Skeletal muscle satellite cell (primary cell): ENCODE data around the gene TFDP2.
"Not testable (repeated sequence)": the region's sequence is repeated elsewhere in the genome, so short reads cannot be mapped to it uniquely, and the experiment has no call there.

Experiments
- H3K27me3 ChIP-seq: 2 replicates; pipeline ENCODE4 v1.7.0; 2013; ENCODE audit warnings: low read length; ENCODE audit not compliant: control insufficient read depth, insufficient read depth
- H3K36me3 ChIP-seq: 2 replicates; pipeline ENCODE4 v1.7.0; 2013; ENCODE audit warnings: mild to moderate bottlenecking, control low read depth, low read length; ENCODE audit not compliant: insufficient read depth
- H3K4me1 ChIP-seq: 2 replicates; pipeline ENCODE4 v1.7.0; 2013; ENCODE audit warnings: low read length; ENCODE audit not compliant: control insufficient read depth, insufficient read depth
- H3K4me2 ChIP-seq: 2 replicates; pipeline ENCODE4 v1.7.0; 2013; ENCODE audit warnings: mild to moderate bottlenecking, low read length
- H3K4me3 ChIP-seq: 2 replicates; pipeline ENCODE4 v1.7.0; 2013; ENCODE audit warnings: low read length
- H3K9ac ChIP-seq: 2 replicates; pipeline ENCODE4 v1.7.0; 2013; ENCODE audit warnings: mild to moderate bottlenecking, low read depth, low read length, moderate library complexity
- H3K9me3 ChIP-seq: replicated peaks from 2 replicates; pipeline ENCODE4 v1.7.0; 2013; ENCODE audit warnings: mild to moderate bottlenecking, control low read depth, low read length

TFDP2 gene

DNA sequence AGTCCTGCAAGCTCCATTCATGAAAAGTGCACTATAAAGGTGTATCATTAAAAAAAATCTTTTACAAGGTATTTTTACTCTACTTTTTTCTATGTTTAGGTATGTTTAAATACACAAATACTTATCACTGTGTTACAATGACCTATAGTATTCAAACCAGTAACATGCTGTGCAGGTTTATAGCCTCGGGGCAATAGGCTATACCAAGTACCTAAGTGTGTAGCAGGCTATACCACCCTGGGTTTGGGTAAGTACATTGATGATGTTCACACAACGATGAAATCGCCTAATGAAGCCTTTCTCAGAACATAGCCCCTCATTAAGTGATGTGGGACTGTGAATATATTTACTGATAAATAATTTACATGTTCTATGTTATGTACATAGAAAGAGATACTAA lies 168.3 kb downstream of the TFDP2 start:
- H3K4me2 ChIP-seq, result no peak overlapping the region
- H3K36me3 ChIP-seq, result no peaks in the 10 kb centered on the region
- H3K9ac ChIP-seq, result no peak overlapping the region
- no peaks in the 10 kb centered on the region for H3K27me3 ChIP-seq
- H3K9me3 ChIP-seq, result no peaks in the 10 kb centered on the region
- H3K4me1 ChIP-seq, result peaks cover 8% of the 10 kb centered on the region
- no peak overlapping the region for H3K4me3 ChIP-seq

DNA sequence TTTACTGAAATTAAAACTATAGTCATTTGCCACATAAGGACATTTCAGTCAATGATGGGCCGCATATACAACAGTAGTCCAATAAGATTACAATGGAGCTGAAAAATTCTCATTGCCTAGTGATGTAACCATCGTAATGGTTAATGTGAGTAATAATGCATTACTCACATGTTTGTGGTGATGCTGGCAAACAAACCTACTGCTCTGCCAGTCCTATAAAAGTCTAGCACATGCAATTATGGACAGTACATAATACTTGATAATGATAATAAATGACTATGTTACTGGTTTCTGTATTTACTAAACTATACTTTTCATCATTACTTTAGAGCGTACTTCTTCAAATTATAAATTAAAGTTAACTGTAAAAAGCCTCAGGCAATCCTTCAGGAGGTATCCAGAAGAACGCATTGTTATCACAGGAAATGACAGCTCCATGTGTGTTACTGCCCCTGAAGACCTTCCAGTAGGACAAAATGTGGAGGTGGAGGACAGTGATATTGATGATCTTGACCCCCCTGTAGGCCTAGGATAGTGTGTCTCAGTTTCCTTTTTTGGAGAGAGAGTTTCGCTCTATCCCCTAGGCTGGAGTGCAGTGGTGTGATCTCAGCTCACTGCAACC lies 170.2 kb downstream of the TFDP2 start:
- H3K9ac ChIP-seq, result no peak overlapping the region
- H3K27me3 ChIP-seq, result no peaks in the 10 kb centered on the region
- peaks cover 8% of the 10 kb centered on the region for H3K4me1 ChIP-seq
- no peak overlapping the region for H3K4me3 ChIP-seq
- no peak overlapping the region for H3K4me2 ChIP-seq
- H3K9me3 ChIP-seq, result no peaks in the 10 kb centered on the region
- no peaks in the 10 kb centered on the region for H3K36me3 ChIP-seq

DNA sequence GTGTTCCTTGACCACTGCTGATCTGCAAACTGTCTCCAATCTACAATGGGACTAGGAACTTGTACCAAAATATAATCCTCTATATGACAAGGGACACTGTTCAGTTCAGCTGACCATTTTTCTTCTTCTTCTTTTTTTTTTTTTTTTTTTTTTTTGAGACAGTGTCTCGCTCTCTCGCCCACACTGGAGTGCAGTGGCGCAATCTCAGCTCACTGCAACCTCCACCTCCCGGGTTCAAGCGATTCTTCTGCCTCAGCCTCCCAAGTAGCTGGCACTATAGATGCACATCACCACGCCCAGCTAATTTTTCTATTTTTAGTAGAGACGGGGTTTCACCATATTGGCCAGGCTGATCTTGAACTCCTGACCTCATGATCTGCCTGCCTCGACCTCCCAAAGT lies 174.6 kb downstream of the TFDP2 start:
- H3K27me3 ChIP-seq, H3K36me3 ChIP-seq, H3K9me3 ChIP-seq, H3K9ac ChIP-seq, H3K4me3 ChIP-seq, H3K4me1 ChIP-seq, H3K4me2 ChIP-seq: not testable (repeated sequence)

DNA sequence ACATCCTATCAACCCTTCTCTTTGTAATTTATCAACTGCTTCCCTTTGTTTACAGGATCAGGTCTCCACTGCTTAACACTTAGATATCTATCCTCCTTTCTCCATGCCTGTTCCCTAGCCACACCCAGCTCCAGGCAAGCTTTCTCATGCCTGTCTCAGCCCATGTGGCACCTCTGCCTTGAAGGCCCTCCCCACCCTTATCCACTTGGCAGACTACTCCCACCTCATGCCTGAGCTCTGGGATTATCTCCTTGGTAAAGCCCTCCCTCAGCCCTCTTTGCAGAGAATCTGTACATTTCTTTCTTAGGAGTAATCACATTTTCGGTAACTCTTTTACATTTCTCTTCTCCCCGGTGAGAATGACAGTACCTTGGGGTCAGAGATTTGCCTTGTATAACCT lies 176.9 kb downstream of the TFDP2 start:
- Histone ChIP-seq H3K27me3 (no peaks in the 10 kb centered on the region), H3K4me3 (no peak overlapping the region), H3K36me3 (no peaks in the 10 kb centered on the region), H3K4me2 (no peak overlapping the region), H3K4me1 (no peaks in the 10 kb centered on the region), H3K9me3 (no peaks in the 10 kb centered on the region), H3K9ac (no peak overlapping the region)

DNA sequence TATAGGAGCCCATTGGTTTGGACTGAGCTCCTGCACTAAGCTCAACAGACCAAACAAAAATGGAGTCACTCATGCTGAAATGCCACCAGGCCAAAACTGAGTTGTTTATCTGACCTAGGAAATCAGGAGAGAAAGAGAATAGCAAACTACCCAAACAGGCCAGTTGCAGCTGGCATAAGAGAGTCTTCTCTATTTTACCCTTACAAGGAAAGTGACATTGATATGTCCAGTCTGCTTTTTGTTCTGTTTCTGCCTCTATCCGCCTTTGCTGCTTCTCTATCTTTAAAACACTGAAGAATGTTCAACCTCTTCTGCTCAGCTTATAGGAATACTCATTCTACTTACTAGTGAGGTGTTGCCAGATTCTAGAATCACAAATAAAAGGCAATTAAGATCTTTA lies 177.8 kb downstream of the TFDP2 start:
- Histone ChIP-seq H3K27me3 (no peaks in the 10 kb centered on the region), H3K9me3 (no peaks in the 10 kb centered on the region), H3K4me2 (no peak overlapping the region), H3K36me3 (no peaks in the 10 kb centered on the region), H3K4me1 (no peaks in the 10 kb centered on the region), H3K9ac (no peak overlapping the region), H3K4me3 (no peak overlapping the region)

DNA sequence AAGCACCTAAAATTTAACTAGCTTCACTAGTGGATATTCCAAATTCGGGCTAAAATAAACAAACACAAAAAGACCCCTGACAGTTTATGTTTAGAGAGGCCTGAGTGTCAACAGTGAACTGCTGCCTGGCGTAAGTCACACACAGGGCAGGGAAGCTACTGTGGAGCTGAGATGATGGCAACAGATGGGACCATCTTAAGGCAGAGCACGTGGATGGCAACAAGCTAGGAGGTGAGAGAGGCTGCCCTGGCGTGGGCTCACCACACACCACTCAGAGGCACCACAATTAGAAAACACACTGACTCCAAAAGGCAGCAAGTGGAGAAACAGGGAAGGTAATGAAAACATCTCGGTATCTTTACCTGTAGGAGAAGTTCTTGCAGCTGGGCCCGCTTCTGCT lies 179.6 kb downstream of the TFDP2 start:
- Histone ChIP-seq H3K4me3 (no peak overlapping the region), H3K36me3 (no peaks in the 10 kb centered on the region), H3K9ac (no peak overlapping the region), H3K9me3 (no peaks in the 10 kb centered on the region), H3K4me2 (no peak overlapping the region), H3K4me1 (no peaks in the 10 kb centered on the region), H3K27me3 (no peaks in the 10 kb centered on the region)

DNA sequence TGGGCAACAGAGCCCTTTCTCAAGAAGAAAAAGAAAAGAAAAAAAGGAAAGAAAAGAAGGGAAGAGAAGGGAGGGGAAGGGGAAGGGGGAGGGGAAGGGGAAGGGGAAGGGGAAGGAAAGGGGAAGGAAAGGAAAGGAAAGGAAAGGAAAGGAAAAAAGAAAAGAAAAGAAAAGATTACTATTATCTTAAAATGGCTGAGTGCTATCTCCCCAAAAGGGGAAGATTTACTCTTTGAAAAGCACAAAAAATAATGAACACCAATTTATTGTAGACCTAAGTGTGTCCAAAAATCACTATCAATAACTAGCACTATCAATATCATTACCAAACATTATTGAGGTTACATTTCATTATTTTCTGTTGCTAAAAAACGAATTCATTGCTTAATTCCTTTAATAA lies 183.9 kb downstream of the TFDP2 start:
- H3K36me3 ChIP-seq, result no peaks in the 10 kb centered on the region

DNA sequence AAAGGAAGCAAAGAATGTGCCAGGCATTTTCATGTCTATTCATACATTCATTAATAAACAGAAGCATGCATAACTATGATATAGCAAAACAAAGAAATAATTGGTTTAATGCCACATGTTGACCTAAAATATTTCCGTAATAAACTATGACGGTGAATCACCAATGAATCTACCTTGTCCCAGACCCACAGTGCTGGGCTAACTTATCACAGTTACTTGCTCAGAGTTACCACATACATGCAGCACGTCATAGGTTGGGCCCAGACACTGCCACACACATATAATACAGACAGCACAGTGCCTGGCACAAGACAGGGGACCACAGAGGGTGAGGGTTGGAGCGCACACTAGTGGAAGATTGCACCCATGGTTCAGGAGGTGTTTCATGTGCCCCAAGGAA lies 186.0 kb downstream of the TFDP2 start:
- H3K4me3 ChIP-seq, result no peak overlapping the region
- no peak overlapping the region for H3K4me2 ChIP-seq
- peaks cover 19% of the 10 kb centered on the region for H3K4me1 ChIP-seq
- H3K9ac ChIP-seq, result no peak overlapping the region
- no peaks in the 10 kb centered on the region for H3K27me3 ChIP-seq
- no peaks in the 10 kb centered on the region for H3K9me3 ChIP-seq
- no peaks in the 10 kb centered on the region for H3K36me3 ChIP-seq

More for the DNA sequence above, 183.9 kb downstream of the TFDP2 start:
- Histone ChIP-seq H3K27me3 (no peaks in the 10 kb centered on the region), H3K9me3 (no peaks in the 10 kb centered on the region), H3K9ac (no peak overlapping the region), H3K4me3 (no peak overlapping the region), H3K4me1 (peaks cover 6% of the 10 kb centered on the region), H3K4me2 (no peak overlapping the region)

DNA sequence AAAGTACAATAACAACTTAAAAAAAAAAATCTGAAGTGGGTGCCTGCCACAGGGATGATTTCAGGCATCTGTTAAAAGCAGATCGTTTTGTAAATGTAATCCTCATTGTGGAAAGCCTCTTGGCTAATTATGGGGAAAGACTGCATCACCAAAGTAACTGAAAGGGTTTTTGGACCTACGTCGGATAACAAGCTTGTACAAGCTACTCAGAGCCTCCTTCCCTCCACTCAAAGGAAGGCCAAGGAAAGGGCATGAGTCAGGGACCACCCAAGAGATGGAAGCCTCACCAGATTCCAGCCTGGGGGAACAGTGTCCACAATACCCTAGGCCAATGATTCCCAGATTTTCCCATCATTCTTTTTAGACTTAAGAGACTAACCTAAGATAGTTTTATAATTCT lies 188.6 kb downstream of the TFDP2 start:
- Histone ChIP-seq H3K4me1 (peaks cover 19% of the 10 kb centered on the region), H3K9me3 (no peaks in the 10 kb centered on the region), H3K9ac (peak overlapping the region; percentile 54), H3K4me3 (no peak overlapping the region), H3K36me3 (no peaks in the 10 kb centered on the region), H3K4me2 (peak overlapping the region; percentile 64), H3K27me3 (no peaks in the 10 kb centered on the region)

DNA sequence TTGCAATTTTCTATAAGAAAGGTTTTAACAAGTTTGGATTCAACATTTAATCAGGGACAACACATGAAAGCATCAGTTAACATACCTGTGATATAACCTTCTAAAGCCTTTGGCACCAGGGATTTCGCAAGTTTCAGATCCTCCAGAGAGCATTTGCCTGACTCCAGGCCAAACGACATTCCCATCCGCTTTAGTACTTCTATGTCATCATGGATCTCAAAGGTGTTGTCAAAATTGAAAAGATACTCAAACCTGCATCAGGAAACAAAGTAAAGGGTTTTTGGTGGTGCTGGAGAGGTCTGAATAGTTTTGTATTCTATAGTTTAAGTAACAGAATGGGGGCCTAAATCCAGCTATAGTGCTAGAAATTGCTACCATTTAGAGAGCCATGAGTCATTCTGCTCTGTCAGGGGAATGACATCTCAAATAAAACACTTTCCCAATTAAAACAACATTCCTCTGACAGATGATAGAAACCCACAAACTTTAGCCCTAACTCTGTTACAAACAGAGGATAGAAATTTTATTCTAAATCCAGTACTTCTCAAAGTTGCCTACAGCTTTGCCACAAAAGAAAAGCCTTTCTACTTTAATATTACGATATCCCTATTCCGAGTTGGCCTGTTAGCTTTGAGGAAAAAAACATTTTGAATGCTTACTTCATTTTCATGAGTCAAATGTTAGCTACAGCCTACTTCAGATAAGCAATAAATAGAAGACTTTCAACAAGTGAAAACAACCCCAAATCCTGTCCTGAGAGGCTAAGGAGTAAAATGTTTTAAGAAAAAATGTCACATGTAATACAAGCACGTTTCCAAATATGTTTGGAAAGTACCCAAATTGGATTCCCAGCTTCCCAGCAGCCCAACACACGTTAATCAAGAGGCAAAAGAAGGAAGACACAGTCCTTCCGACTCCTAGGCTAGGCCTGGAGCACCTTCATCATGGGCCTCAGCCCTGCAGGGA lies 189.5 kb downstream of the TFDP2 start:
- Histone ChIP-seq H3K27me3 (no peaks in the 10 kb centered on the region), H3K9ac (peak overlapping the region; percentile 54), H3K9me3 (no peaks in the 10 kb centered on the region), H3K4me2 (peak overlapping the region; percentile 64), H3K4me3 (peak overlapping the region; percentile 10), H3K4me1 (peaks cover 25% of the 10 kb centered on the region), H3K36me3 (no peaks in the 10 kb centered on the region)

DNA sequence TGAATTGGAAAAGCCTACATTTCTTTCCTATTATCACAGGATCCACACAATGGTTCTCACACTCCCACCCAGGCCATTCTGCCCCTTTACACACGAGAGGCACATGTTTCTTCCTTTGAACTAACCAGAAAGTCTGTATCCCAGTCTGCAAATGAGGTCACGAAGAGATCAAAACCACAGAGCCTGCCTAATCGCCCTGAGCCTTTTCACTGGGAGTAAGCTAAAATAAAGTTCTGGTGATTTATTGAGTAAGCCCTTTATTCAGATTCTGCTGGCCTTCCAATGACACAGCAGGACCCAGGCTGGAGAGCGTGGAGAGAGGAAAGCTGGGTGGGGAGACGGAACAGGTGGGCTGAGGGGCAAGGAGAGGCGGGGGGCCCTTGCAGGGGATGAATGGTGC lies 194.2 kb downstream of the TFDP2 start:
- no peaks in the 10 kb centered on the region for H3K27me3 ChIP-seq
- H3K4me3 ChIP-seq, result no peak overlapping the region
- H3K9me3 ChIP-seq, result no peaks in the 10 kb centered on the region
- peaks cover 18% of the 10 kb centered on the region for H3K4me1 ChIP-seq
- H3K9ac ChIP-seq, result no peak overlapping the region
- H3K36me3 ChIP-seq, result no peaks in the 10 kb centered on the region
- peak overlapping the region; percentile 42 for H3K4me2 ChIP-seq

DNA sequence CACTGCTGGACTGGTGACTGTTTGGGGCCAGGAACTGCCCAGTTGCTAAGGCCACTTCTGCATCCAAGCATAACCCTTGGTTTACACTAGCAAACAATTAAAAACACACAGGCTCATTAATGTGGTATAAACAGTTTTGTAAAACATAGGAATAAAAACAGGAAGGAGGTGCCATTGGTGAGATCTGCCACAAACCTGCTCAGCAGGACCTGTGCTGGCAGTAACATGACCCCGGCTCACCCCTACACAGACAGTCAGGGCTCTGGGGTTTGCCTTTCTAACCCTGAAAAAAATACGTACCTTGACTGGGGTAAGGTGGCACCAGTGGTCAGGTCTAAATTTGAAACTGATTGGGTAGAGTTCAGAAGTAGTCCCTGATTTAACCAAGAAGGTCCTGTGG lies 196.7 kb downstream of the TFDP2 start:
- H3K4me3 ChIP-seq, result no peak overlapping the region
- no peaks in the 10 kb centered on the region for H3K9me3 ChIP-seq
- H3K36me3 ChIP-seq, result no peaks in the 10 kb centered on the region
- no peak overlapping the region for H3K4me2 ChIP-seq
- H3K4me1 ChIP-seq, result peaks cover 8% of the 10 kb centered on the region
- H3K9ac ChIP-seq, result no peak overlapping the region
- no peaks in the 10 kb centered on the region for H3K27me3 ChIP-seq
